Urinary bladder (tissue), 4 donors: ENCODE measurements around the gene ZNF678. TPM values are rescaled to one million over a fixed set of nuclear protein-coding genes. Genes with fewer than 3 reads are reported as not detected.
"Not testable (repeated sequence)": the region's sequence is repeated elsewhere in the genome, so short reads cannot be mapped to it uniquely, and the experiment has no call there.

Source experiments
- DNase-seq: peaks from one replicate; pipeline ENCODE4 v3.0.0-alpha.2; 2015; ENCODE audit errors: extremely low spot score
- H3K27ac ChIP-seq: one replicate; pipeline ENCODE4 v1.5.1; 2013; ENCODE audit warnings: low read depth, mild to moderate bottlenecking, moderate library complexity
- H3K36me3 ChIP-seq: one replicate; pipeline ENCODE4 v1.6.1; 2013; ENCODE audit warnings: mild to moderate bottlenecking, moderate library complexity; ENCODE audit not compliant: insufficient read depth
- H3K4me1 ChIP-seq: one replicate; pipeline ENCODE4 v1.6.1; 2013; ENCODE audit warnings: mild to moderate bottlenecking, moderate library complexity; ENCODE audit not compliant: insufficient read depth
- H3K4me3 ChIP-seq: one replicate; pipeline ENCODE4 v1.5.1; 2013; ENCODE audit warnings: low read depth, low read length
- WGBS: extraction: QIAGEN DNeasy Blood & Tissue Kit; methylation state at CpG from one replicate; pipeline ENCODE4 v1.1.7; 2013; 5-methylcytosine and 5-hydroxymethylcytosine counted together
- polyA plus RNA-seq: library from polyadenylated mRNA; stranded (reverse); fragments of 200-250 nt; gene quantifications from one replicate; pipeline ENCODE4 v1.2.3, GENCODE V29; 2013
- total RNA-seq: library from RNA; depleted of rRNA; stranded (reverse); fragments of >200 nt; gene quantifications from one replicate; pipeline ENCODE4 v1.2.3, GENCODE V29; 2014
- donor health status: healthy with polysubstance abuse.
- donor health status: healthy.

The ZNF678 gene
- total and polyA plus RNA-seq, 2 donors: 4.1 to 54.9 TPM

- Histone ChIP-seq H3K4me1 (no peaks in the 10 kb centered on the region), H3K36me3 (no peaks in the 10 kb centered on the region), H3K27ac (no peak overlapping the region), H3K4me3 (peak overlapping the region; percentile 30)
- WGBS: 38% methylated on average over 57 of the region's 57 CpGs
- no peak for DNase-seq
Measured at GRCh38 chr1:227560393-227561173, 2.8 kb upstream of the ZNF678 start.

DNA sequence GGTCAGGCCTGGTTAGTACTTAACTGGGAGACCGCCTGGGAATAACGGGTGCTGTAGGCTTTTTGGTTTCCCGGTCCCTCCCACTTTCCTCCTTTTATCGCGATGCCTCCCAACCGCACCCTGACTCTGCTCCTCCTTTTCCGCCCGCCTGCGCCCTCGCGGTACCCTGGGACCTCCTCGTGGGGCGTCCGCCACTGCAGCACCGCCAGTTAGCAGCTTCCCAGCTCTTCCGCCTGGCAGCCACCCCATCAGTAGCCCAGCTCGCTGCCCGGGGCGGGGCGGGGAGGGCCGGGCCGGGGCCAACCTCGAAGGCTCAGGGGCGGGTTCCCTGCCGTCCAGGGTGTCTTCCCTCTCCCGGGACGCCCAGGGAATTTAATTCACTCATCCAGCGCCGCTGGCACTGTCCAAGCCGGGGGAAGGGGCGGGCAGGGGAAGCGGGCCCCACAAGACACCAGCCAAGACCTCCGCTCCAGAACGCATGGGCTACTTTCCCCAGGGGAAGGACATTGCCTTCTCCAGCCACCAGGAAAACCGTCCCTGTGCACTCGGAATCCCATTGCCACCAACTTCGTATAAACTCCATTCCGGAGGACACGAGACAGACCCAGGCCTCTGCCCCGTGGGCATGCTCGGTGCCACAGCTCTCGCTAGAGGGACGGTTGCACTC, 2.0 kb upstream of the ZNF678 start:
- Histone ChIP-seq H3K27ac (no peak overlapping the region), H3K4me3 (peak overlapping the region; percentile 30)
- no peak for DNase-seq

DNA sequence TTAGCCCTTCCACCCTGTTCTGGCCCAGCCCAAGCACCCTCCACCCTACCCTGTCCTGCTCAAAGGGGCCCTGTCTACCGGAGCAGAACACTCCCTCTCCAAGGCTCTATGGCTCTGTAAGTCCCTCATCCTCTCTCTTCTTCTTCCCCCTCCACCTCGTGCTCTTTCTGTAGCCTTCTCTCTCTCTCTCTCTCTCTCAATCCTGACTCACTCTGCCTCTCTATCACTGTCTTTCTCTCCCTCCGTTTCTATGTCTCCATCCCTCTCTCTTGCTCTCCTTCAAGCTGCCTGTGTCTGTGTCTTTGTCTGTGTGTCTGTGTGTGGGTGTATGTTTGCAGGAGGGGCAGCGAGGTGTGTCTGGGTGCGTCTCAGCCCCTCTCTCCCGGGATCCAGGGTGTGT, 1.3 kb upstream of the ZNF678 start:
- no peak for DNase-seq

More for the DNA sequence above, 2.0 kb upstream of the ZNF678 start:
- Histone ChIP-seq H3K36me3 (no peaks in the 10 kb centered on the region), H3K4me1 (no peaks in the 10 kb centered on the region)
- whole genome bisulfite sequencing: 52% methylated on average over 43 of the region's 43 CpGs

DNA sequence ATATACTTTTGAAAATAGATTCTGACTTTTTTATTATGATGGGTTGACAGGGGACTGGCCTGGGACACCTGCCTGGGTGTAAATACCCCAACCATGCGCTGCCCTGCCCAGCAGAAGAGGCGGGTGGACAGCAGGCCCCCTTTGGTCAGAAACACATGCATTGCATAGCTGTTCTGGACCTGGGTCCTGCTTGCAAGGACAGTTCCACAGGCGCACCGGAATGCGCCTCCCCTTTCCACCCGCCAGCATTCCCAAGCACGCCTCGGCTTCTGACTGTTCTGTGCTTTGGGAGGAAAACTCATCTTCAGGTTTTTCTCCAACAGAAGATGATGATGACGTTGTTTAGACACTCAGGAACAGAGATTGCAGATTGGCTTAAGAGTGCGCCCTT, 428 bp upstream of the ZNF678 start:
- H3K36me3 ChIP-seq: no peaks in the 10 kb centered on the region
- no peaks in the 10 kb centered on the region for H3K4me1 ChIP-seq
- no peak overlapping the region for H3K4me3 ChIP-seq
- no peak overlapping the region for H3K27ac ChIP-seq
- no peak for DNase-seq
- whole genome bisulfite sequencing: 88% methylated on average over 10 of the region's 10 CpGs

More for the DNA sequence above, 1.3 kb upstream of the ZNF678 start:
- Histone ChIP-seq H3K4me3 (no peak overlapping the region), H3K36me3 (no peaks in the 10 kb centered on the region), H3K4me1 (no peaks in the 10 kb centered on the region), H3K27ac (no peak overlapping the region)
- WGBS: 89% methylated on average over 6 of the region's 6 CpGs

DNA sequence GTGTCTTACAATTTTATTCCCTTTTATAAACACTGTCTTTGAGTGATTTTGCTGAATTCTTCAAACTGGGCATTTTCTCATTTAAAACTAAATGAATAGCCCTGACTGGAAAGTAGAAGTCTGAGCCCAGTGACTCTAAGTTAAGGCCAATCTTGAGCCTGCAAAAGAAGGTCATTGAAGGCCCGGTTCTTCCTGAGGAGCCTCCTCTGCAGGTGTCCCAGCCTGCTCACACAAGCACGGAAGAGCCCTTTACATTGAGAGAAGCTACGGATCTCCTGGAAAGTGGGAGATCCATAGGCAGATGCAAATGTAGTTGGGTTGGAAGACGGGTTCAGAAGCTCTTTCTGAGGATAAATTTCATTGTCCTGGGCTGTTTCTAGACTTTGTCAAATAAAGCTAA, 3.9 kb downstream of the ZNF678 start:
- Histone ChIP-seq H3K27ac (no peak overlapping the region), H3K36me3 (no peaks in the 10 kb centered on the region), H3K4me1 (no peaks in the 10 kb centered on the region), H3K4me3 (no peak overlapping the region)
- WGBS: 83% methylated on average over 4 of the region's 4 CpGs
- no peak for DNase-seq

- WGBS: 93% methylated on average over 3 of the region's 3 CpGs
- Histone ChIP-seq H3K27ac (no peak overlapping the region), H3K36me3 (no peaks in the 10 kb centered on the region), H3K4me3 (no peak overlapping the region), H3K4me1 (no peaks in the 10 kb centered on the region)
- DNase-seq: no peak
Measured at GRCh38 chr1:227568593-227568992, 5.2 kb downstream of the ZNF678 start.

DNA sequence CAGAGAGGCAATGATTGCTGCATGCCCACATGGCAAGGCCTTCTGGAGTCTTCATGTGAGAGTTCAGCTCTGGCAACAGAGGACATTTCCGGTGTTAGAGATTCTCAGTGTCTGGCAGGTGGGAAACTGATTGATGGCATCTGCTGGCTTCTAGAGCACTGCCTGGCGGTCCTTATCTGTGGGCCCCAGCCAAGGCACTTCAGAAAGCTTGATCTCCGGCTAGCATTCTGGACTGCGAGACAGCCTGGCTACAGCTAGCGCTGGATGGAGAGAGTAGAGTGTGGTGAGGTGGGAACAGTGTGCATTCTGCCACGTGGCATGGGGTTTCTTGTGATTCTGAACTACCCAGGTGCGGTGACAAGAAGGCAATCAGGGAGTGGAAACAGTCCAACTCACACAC, 9.4 kb downstream of the ZNF678 start:
- H3K4me3 ChIP-seq: no peak overlapping the region
- no peak for DNase-seq
- H3K4me1 ChIP-seq: no peaks in the 10 kb centered on the region
- no peak overlapping the region for H3K27ac ChIP-seq
- no peaks in the 10 kb centered on the region for H3K36me3 ChIP-seq
- 83% methylated on average over 7 of the region's 7 CpGs for WGBS

DNA sequence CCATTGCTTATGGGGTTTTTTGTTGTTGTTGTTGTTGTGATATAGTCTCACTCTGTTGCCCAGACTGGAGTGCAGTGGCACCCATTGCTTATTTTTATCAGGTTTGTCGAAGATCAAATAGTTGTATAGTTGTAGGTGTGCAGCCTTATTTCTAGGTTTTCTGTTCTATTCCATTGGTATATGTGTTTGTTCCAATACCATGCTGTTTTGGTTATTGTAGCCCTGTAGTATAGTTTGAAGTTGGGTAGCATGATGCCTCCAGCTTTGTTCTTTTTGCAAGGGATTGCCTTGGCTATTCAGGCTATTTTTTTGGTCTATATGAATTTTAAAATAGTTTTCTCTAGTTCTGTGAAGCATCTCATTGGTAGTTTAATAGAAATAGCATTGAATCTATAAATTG, 11.6 kb downstream of the ZNF678 start:
- Histone ChIP-seq H3K36me3 (no peaks in the 10 kb centered on the region), H3K27ac (no peak overlapping the region), H3K4me1 (no peaks in the 10 kb centered on the region), H3K4me3 (no peak overlapping the region)
- 95% methylated on average over 1 of the region's 1 CpG for WGBS
- DNase-seq: no peak

DNA sequence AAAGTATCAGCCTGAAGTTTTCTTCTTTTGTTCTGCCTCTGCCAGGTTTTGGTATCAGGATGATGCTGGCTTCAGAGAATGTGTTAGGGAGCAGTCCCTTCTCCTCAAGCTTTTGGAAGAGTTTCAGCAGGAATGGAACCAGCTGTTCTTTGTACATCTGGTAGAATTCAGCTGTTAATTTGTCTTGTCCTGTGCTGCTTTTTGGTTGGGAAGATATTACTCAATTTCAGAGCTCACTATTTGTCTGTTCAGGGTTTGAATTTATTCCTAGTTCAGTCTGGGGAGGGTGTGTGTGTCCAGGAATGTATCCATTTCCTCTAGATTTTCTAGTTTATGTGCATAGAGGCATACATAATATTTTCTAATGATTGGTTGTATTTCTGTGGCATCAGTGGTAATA, 12.8 kb downstream of the ZNF678 start:
- no peak overlapping the region for H3K4me3 ChIP-seq
- peak; percentile 13 for DNase-seq
- H3K36me3 ChIP-seq: no peaks in the 10 kb centered on the region
- H3K27ac ChIP-seq: no peak overlapping the region
- H3K4me1 ChIP-seq: no peaks in the 10 kb centered on the region

DNA sequence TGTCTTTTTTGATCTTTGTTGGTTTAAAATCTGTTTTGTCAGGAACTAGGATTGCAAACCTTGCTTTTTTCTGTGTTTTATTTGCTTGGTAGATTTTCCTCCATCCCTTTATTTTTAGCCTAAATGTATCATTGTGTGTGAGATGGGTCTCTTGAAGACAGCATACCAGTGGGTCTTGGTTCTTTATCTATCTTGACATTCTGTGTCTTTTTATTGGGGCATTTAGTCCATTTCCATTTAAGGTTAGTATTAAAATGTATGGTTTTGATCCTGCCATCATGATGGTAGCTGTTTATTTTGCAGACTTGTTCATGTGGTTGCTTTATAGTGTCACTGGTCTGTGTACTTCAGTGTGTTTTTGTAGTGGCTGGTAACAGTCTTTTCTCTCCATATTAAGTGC, 14.1 kb downstream of the ZNF678 start:
- no peak for DNase-seq
- Histone ChIP-seq H3K27ac (no peak overlapping the region), H3K36me3 (no peaks in the 10 kb centered on the region), H3K4me3 (no peak overlapping the region), H3K4me1 (no peaks in the 10 kb centered on the region)

DNA sequence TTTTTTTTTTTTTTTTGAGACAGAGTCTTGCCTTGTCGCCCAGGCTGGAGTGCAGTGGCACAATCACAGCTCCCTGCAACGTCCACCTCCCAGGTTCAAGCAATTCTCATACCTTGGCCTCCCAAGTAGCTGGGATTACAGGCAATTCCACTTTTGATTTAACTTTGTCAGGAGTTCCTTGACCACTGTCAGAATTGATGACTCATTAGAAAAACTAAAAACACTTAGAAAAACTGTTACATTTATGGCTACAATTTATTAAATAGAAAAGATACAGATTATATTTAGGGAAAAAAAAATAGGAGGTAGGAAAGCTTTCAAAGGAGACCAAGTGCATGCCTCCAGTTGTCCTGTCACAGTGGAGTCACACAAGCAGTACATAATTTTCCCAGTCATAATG, 20.0 kb downstream of the ZNF678 start:
- Histone ChIP-seq H3K4me3 (no peak overlapping the region), H3K36me3 (peaks cover 2% of the 10 kb centered on the region), H3K27ac (no peak overlapping the region), H3K4me1 (no peaks in the 10 kb centered on the region)
- 96% methylated on average over 2 of the region's 2 CpGs for WGBS
- DNase-seq: no peak

DNA sequence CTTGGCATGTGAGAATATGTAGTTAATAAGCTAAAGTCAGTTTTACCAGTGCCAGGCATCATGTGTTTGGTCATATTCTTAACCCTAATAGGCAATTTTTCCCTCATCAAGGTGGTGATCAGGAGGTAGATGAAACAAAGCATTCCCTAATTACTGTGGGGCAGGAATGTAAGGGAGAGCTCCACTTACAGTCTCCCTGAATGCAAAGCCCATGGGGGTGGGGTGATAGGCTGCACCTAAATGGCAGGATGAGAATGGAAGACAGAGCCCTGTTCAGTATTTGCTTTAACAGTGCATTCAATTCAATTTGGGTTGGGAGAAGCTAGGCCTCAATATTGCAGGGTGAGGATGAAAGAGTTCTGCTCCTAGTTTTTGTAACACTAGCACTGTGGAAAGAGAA, 23.4 kb downstream of the ZNF678 start:
- no peak for DNase-seq
- Histone ChIP-seq H3K4me3 (no peak overlapping the region), H3K36me3 (peaks cover 2% of the 10 kb centered on the region)

DNA sequence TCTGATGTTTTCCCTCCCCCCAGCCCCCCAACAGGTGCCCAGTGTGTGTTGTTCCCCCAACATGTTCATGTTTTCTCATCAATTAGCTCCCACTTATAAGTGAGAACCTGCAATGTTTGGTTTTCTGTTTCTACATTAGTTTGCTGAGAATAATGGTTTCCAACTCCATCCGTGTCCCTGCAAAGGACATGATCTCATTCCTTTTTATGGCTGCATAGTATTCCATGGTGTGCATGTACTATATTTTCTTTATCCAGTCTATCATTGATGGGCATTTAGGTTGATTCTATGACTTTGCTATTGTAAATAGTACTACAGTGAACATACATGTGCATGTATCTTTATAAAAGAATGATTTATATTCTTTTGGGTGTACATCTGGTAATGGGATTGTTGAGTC, 24.6 kb downstream of the ZNF678 start:
- H3K4me1 ChIP-seq: no peaks in the 10 kb centered on the region
- H3K4me3 ChIP-seq: no peak overlapping the region
- H3K27ac ChIP-seq: no peak overlapping the region
- H3K36me3 ChIP-seq: peaks cover 2% of the 10 kb centered on the region
- WGBS: 97% methylated on average over 1 of the region's 1 CpG
- DNase-seq: no peak

More for the DNA sequence above, 23.4 kb downstream of the ZNF678 start:
- H3K27ac ChIP-seq: no peak overlapping the region
- no peaks in the 10 kb centered on the region for H3K4me1 ChIP-seq

DNA sequence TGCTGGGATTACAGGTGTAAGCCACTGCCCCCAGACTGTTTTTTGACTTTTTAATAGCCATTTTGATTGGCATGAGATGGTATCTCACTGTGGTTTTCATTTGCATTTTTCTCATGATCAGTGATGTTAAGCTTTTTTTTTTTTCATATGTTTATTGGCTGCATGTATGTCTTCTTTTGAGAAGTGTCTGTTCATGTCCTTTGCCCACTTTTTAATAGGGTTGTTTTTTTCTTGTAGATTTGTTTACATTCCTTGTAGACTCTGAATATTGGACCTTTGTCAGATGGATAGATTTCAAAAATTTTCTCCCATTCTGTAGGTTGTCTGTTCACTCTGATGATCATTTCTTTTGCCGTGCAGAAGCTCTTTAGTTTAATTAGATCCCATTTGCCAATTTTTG, 25.4 kb downstream of the ZNF678 start:
- not testable (repeated sequence) for H3K27ac ChIP-seq, DNase-seq, H3K36me3 ChIP-seq, H3K4me1 ChIP-seq, H3K4me3 ChIP-seq
- WGBS: 91% methylated on average over 1 of the region's 1 CpG
